Progenitor cell of endocrine pancreas (in vitro differentiated cells): Measurements from ENCODE around the gene ST8SIA6. TPM values are rescaled to one million over a fixed set of nuclear protein-coding genes. Genes with fewer than 3 reads are reported as not detected.

Experiments used
- DNase-seq: peaks from one replicate; pipeline ENCODE4 v3.0.0; 2021; ENCODE audit warnings: low spot score; ENCODE audit not compliant: unreplicated experiment
- H3K27ac Mint-ChIP-seq: 2 replicates; pipeline ENCODE4 v1.8.0; 2021; ENCODE audit warnings: mild to moderate bottlenecking, moderate library complexity, mixed read lengths
- H3K27me3 Mint-ChIP-seq: 2 replicates; pipeline ENCODE4 v1.8.0; 2021; ENCODE audit warnings: mixed read lengths
- H3K36me3 Mint-ChIP-seq: 2 replicates; pipeline ENCODE4 v1.8.0; 2022; ENCODE audit warnings: mixed read lengths; ENCODE audit not compliant: insufficient read depth
- H3K4me1 Mint-ChIP-seq: 2 replicates; pipeline ENCODE4 v1.8.0; 2021; ENCODE audit warnings: low read depth, mixed read lengths
- H3K4me3 Mint-ChIP-seq: 2 replicates; pipeline ENCODE4 v1.8.0; 2021; ENCODE audit warnings: low read depth, mild to moderate bottlenecking, moderate library complexity, mixed read lengths
- H3K9me3 Mint-ChIP-seq: 2 replicates; pipeline ENCODE4 v1.8.0; 2021; ENCODE audit warnings: low read depth, mixed read lengths
- total RNA-seq: library from RNA; stranded (reverse); gene quantifications from 2 replicates; pipeline ENCODE4 v1.2.1, GENCODE V29; 2021
- TF ChIP-seq, protein P1 (sequence below): fragments of 200-600 bp; sonication (generic); IDR thresholded peaks from one replicate; pipeline ENCODE4 v1.5.0; 2021; ENCODE audit warnings: antibody characterized with exemption, mild to moderate bottlenecking; ENCODE audit not compliant: unreplicated experiment

ST8SIA6 gene
- total RNA-seq, 1 donor from 2014 or later = 0.36 TPM

DNA sequence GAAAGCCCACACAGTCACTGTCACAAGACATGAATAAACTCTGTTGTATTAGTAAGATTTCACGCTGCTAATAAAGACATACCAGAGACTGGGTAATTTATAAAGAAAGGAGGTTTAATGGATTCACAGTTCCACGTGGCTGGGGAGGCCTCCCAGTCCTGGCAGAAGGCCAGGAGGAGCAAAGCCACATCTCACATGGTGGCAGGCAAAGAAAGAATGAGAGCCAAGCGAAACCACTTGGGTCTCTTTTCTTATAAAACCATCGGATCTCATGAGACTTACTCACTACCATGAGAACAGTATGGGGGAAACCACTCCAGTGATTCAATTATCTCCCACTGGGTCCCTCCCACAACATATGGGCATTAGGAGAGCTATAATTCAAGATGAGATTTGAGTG, 110.2 kb downstream of the ST8SIA6 start:
- H3K27ac Mint-ChIP-seq = no peak overlapping the region
- H3K9me3 Mint-ChIP-seq = peaks cover 14% of the 10 kb centered on the region
- H3K4me1 Mint-ChIP-seq = peaks cover 7% of the 10 kb centered on the region
- TF ChIP-seq, protein P1, sequence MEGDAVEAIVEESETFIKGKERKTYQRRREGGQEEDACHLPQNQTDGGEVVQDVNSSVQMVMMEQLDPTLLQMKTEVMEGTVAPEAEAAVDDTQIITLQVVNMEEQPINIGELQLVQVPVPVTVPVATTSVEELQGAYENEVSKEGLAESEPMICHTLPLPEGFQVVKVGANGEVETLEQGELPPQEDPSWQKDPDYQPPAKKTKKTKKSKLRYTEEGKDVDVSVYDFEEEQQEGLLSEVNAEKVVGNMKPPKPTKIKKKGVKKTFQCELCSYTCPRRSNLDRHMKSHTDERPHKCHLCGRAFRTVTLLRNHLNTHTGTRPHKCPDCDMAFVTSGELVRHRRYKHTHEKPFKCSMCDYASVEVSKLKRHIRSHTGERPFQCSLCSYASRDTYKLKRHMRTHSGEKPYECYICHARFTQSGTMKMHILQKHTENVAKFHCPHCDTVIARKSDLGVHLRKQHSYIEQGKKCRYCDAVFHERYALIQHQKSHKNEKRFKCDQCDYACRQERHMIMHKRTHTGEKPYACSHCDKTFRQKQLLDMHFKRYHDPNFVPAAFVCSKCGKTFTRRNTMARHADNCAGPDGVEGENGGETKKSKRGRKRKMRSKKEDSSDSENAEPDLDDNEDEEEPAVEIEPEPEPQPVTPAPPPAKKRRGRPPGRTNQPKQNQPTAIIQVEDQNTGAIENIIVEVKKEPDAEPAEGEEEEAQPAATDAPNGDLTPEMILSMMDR = no peak
- H3K36me3 Mint-ChIP-seq = peaks cover 6% of the 10 kb centered on the region
- no peak for DNase-seq
- no peak overlapping the region for H3K4me3 Mint-ChIP-seq
- H3K27me3 Mint-ChIP-seq = no peaks in the 10 kb centered on the region

DNA sequence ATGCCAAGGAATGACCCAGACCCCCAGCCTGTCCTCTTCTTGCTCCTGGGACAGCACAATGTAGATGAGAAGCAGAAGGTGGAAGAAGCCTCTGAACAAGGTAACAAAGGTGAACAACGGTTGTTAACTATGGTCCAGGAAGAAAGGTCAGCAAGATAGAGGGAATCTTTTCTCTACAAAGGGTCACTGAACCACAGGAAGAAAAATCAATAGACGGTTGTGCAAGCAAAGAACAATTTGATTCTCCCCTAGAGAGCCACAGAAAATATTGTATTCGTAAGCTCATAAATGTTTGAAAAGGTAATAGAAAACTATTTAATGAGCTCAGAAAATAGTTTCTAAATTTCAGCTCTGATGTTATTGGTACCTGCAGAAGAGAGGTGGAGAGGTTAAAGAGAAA, 111.3 kb downstream of the ST8SIA6 start:
- H3K36me3 Mint-ChIP-seq = peaks cover 6% of the 10 kb centered on the region
- H3K27ac Mint-ChIP-seq = no peak overlapping the region
- peaks cover 7% of the 10 kb centered on the region for H3K4me1 Mint-ChIP-seq
- no peaks in the 10 kb centered on the region for H3K27me3 Mint-ChIP-seq
- TF ChIP-seq, protein P1 = no peak
- DNase-seq = no peak
- H3K4me3 Mint-ChIP-seq = no peak overlapping the region
- peaks cover 14% of the 10 kb centered on the region for H3K9me3 Mint-ChIP-seq

DNA sequence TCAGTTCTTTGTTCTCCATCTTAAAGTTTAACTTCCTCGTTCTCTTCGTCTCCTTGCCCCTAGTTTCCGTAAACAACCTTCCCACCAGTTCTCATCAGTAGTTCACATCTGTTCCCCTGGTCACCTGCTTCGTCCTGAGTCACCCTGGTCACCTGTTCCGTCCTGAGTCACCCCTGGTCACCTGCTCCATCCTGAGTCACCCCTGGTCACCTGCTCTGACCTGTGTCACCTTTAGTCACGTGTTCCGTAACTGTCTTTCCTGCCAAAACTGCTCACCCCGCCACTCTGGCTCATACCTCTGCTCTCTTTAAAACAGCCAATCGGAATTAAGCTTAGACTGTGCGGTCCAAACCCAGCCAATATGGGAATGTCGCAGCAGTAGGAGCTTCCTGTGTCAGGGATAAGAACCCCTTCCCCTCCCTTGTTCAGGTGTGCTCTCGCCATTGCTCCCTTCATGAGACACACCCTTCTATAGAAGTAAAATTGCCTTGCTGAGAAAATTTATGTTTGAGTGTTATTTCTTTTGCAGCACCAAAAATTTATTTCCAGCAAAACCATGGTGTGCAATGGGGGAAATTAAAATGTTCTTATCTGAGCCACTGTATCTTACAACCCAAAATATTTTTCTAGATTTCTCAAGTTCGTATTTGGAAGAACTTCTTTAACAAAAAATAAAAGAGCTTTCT, 114.1 kb downstream of the ST8SIA6 start:
- H3K4me1 Mint-ChIP-seq = peaks cover 7% of the 10 kb centered on the region
- peaks cover 6% of the 10 kb centered on the region for H3K36me3 Mint-ChIP-seq
- H3K27me3 Mint-ChIP-seq = no peaks in the 10 kb centered on the region
- TF ChIP-seq, protein P1 = no peak
- DNase-seq = no peak
- peaks cover 14% of the 10 kb centered on the region for H3K9me3 Mint-ChIP-seq
- no peak overlapping the region for H3K27ac Mint-ChIP-seq
- H3K4me3 Mint-ChIP-seq = no peak overlapping the region

DNA sequence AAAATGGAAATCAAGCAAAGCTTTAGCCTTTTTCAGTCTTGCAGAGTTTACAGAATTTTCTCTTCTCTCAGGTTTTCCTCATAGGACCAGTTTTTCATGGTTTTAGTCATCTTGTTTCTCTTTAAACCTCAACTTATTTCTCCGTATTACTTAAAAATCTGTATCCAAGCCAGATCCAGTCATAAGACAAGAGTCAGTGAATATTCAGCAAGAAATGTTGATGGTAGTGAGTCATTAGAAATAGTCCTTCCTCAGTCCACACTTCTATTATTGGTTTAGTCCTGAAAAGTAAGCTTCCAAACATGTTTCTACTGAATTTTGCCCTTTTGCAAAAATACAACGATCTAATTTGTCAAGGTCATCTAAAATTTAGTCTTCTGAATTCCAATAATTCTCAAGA, 119.3 kb downstream of the ST8SIA6 start:
- Mint-ChIP-seq H3K4me3 (no peak overlapping the region), H3K4me1 (no peaks in the 10 kb centered on the region), H3K27ac (no peak overlapping the region), H3K9me3 (peaks cover 3% of the 10 kb centered on the region), H3K36me3 (peaks cover 2% of the 10 kb centered on the region), H3K27me3 (no peaks in the 10 kb centered on the region)
- DNase-seq = no peak
- TF ChIP-seq, protein P1 = no peak

DNA sequence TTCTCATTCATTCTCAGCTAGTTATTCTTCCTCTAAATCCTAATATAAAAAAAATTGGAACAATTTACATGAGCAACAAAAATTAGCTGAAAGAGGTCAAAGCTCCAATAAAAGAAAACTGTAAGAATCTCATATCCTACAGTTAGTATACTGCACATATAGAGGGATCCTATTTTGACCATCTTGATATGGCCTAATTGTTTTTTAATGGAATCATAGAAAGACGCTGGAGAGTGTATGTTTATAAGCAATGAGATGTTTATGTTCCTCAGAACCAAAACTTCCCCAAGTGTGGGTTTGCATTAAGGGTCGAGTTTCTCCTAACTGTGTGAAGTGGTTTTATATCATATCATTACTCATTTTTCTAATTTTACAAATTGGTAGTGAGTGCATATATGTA, 123.9 kb downstream of the ST8SIA6 start:
- no peaks in the 10 kb centered on the region for H3K27me3 Mint-ChIP-seq
- H3K9me3 Mint-ChIP-seq = no peaks in the 10 kb centered on the region
- H3K27ac Mint-ChIP-seq = no peak overlapping the region
- no peaks in the 10 kb centered on the region for H3K36me3 Mint-ChIP-seq
- TF ChIP-seq, protein P1 = no peak
- DNase-seq = no peak
- H3K4me1 Mint-ChIP-seq = no peaks in the 10 kb centered on the region
- H3K4me3 Mint-ChIP-seq = no peak overlapping the region
